ENCODE results near the gene CCDC106. TPM values are rescaled to one million over a fixed set of nuclear protein-coding genes. Genes with fewer than 3 reads are reported as not detected.
A peak's percentile ranks its signal among the peaks of the same experiment; 100 is the strongest.

The CCDC106 gene
- total RNA-seq, 1 experiment from 2014 or later: 36.0 TPM

DNA sequence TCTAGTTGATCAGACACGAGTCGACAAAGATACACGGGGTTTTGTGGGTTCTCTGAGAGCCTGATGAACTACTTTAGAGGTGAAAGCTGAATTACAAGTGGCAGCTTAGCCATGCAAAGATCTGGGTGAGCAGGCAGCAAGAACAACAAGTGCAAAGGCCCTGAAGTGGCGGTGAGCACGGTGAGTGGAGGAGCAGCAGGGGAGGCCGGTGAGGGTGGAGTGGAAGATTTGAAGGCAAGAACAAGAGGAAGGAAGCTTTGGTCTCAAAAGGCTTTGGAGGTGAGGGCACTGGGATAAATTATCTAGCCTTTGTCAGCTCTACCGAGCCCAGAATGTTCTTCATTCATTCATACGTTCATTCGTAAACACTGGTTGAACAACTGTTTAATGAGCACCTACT is 41.2 kb upstream of the CCDC106 start:
- H3K4me1 ChIP-seq (ENCODE audit: insufficient read depth, low read length): peaks cover 16% of the 10 kb centered on the region
- no peaks in the 10 kb centered on the region for H3K27me3 ChIP-seq (ENCODE audit: low read length)
- no peaks in the 10 kb centered on the region; the same call in 1 of the 2 replicates for H4K20me1 ChIP-seq (ENCODE audit: low read length)
- no peak for TF ChIP-seq EZH2 (IDR thresholded peaks at IDR 0.05; ENCODE audit: low read length, unreplicated experiment)
- no peak for TF ChIP-seq CTCF (conservative IDR thresholded peaks at IDR 0.05; ENCODE audit: low read depth, low read length)
- no peak for TF ChIP-seq EZH2phosphoT487 (IDR thresholded peaks at IDR 0.05; ENCODE audit: borderline replicate concordance, low read length)
- H3K9me3 ChIP-seq (ENCODE audit: low read length): no peaks in the 10 kb centered on the region
- peaks cover 6% of the 10 kb centered on the region for H3F3A ChIP-seq (ENCODE audit: low read length, unreplicated experiment)
- no peaks in the 10 kb centered on the region for H3K9me2 ChIP-seq (replicated peaks; ENCODE audit: low read length)
- peak overlapping the region; percentile 82 for H3K4me3 ChIP-seq (ENCODE audit: low read length)
- DNase-seq (no peak), ATAC-seq (no peak)
- TSS peak; percentile 34 for BruUV-seq (replicated peaks)
- H3K36me3 ChIP-seq (ENCODE audit: low read depth, low read length): no peaks in the 10 kb centered on the region
- no peak overlapping the region for H3K27ac ChIP-seq (ENCODE audit: low read length)
- POLR2A ChIA-PET (ENCODE audit: unreplicated experiment): interaction anchor here (0.5 to 0.9 kb wide), 2 partner anchors 24 to 267 kb away, joined by 5 to 15 read pairs; partner anchors contain the start of gene KMT5C
- peak overlapping the region; percentile 93 for H3K9ac ChIP-seq (ENCODE audit: low read length)
- peak overlapping the region; percentile 36; the same call in 1 of the 2 replicates for H2AFZ ChIP-seq (ENCODE audit: low read length)
- CTCF ChIA-PET: interaction anchor here (0.5 to 2.8 kb wide), 11 partner anchors 17 to 460 kb away, joined by 3 to 12 read pairs (median 4); partner anchors contain the start of genes ISOC2 and ZNF784
- intact Hi-C loops (cut with micrococcal nuclease): loop anchor here (1.0 kb wide), 1 partner anchor 90 kb away; no protein-coding TSS in a partner anchor
- peaks cover 30% of the 10 kb centered on the region for H3K79me2 ChIP-seq (ENCODE audit: low read length)
- H3K4me2 ChIP-seq (ENCODE audit: low read length): peak overlapping the region; percentile 87

GRCh38 chr19:55609326-55609725 is 38.7 kb upstream of the CCDC106 start:
- ChIA-PET CTCF (no interaction called here), POLR2A (ENCODE audit: unreplicated experiment) (no interaction called here)
- no peaks in the 10 kb centered on the region; the same call in 1 of the 2 replicates for H4K20me1 ChIP-seq (ENCODE audit: low read length)
- H3K4me2 ChIP-seq (ENCODE audit: low read length): no peak overlapping the region
- no peak overlapping the region for H3K4me3 ChIP-seq (ENCODE audit: low read length)
- peaks cover 15% of the 10 kb centered on the region for H3K4me1 ChIP-seq (ENCODE audit: insufficient read depth, low read length)
- H3K27me3 ChIP-seq (ENCODE audit: low read length): no peaks in the 10 kb centered on the region
- H3K79me2 ChIP-seq (ENCODE audit: low read length): peaks cover 31% of the 10 kb centered on the region
- H3K36me3 ChIP-seq (ENCODE audit: low read depth, low read length): no peaks in the 10 kb centered on the region
- intact Hi-C loops (cut with micrococcal nuclease): no loop called here
- H3F3A ChIP-seq (ENCODE audit: low read length, unreplicated experiment): peaks cover 6% of the 10 kb centered on the region
- DNase-seq: no peak
- no peaks in the 10 kb centered on the region for H3K9me2 ChIP-seq (replicated peaks; ENCODE audit: low read length)
- ATAC-seq: no peak
- TF ChIP-seq EZH2 (IDR thresholded peaks at IDR 0.05; ENCODE audit: low read length, unreplicated experiment) (no peak), CTCF (conservative IDR thresholded peaks at IDR 0.05; ENCODE audit: low read depth, low read length) (no peak), EZH2phosphoT487 (IDR thresholded peaks at IDR 0.05; ENCODE audit: borderline replicate concordance, low read length) (no peak)
- no TSS peak for BruUV-seq (replicated peaks)
- H2AFZ ChIP-seq (ENCODE audit: low read length): no peak overlapping the region
- no peaks in the 10 kb centered on the region for H3K9me3 ChIP-seq (ENCODE audit: low read length)
- no peak overlapping the region for H3K27ac ChIP-seq (ENCODE audit: low read length)
- no peak overlapping the region for H3K9ac ChIP-seq (ENCODE audit: low read length)

DNA sequence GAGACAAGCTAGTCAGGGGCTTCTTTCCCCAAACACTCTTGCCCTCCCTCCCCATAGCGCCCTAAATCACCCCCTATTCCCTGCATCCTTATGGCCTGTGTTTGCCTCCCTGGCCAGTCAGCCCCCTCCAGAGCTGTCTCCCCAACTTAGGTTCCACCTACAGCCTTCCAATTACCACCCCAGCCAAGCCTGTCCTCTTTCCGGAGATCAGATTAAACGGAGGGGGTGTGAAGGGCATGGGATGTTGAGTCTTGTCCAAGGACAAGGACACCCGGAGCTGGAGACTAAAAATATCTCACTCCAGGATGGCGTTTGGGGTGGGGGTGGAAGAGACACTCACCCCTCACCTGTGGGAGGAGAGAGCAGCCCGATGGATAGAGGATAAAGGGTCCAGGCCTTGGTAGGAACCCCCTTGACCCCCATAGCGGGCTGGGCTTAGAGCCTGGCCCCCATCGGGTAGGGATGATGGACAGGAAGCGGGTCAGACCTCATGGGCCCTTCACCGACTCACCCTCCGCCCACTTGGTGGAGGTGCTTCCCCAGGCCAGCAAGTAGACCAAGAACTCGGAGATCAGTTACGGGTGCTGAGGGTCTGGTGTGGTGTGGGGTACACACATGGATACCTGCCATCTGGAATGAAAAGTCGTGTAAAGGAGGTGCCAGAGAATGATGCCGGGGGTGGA is 36.6 kb upstream of the CCDC106 start:
- H3K4me3 ChIP-seq (ENCODE audit: low read length): no peak overlapping the region
- ATAC-seq (no peak), DNase-seq (no peak)
- BruUV-seq (replicated peaks): no TSS peak
- peaks cover 7% of the 10 kb centered on the region; the same call in 1 of the 2 replicates for H3K4me1 ChIP-seq (ENCODE audit: insufficient read depth, low read length)
- H3K27me3 ChIP-seq (ENCODE audit: low read length): no peaks in the 10 kb centered on the region
- no peaks in the 10 kb centered on the region for H3F3A ChIP-seq (ENCODE audit: low read length, unreplicated experiment)
- H3K36me3 ChIP-seq (ENCODE audit: low read depth, low read length): no peaks in the 10 kb centered on the region; the same call in 1 of the 2 replicates
- TF ChIP-seq EZH2phosphoT487 (IDR thresholded peaks at IDR 0.05; ENCODE audit: borderline replicate concordance, low read length): no peak
- no peak for TF ChIP-seq CTCF (conservative IDR thresholded peaks at IDR 0.05; ENCODE audit: low read depth, low read length)
- no peak for TF ChIP-seq EZH2 (IDR thresholded peaks at IDR 0.05; ENCODE audit: low read length, unreplicated experiment)
- no peaks in the 10 kb centered on the region for H3K9me2 ChIP-seq (replicated peaks; ENCODE audit: low read length)
- intact Hi-C loops (cut with micrococcal nuclease): no loop called here
- POLR2A ChIA-PET (ENCODE audit: unreplicated experiment): no interaction called here
- H4K20me1 ChIP-seq (ENCODE audit: low read length): no peaks in the 10 kb centered on the region; the same call in 1 of the 2 replicates
- CTCF ChIA-PET: no interaction called here
- no peak overlapping the region for H3K27ac ChIP-seq (ENCODE audit: low read length)
- no peak overlapping the region for H3K4me2 ChIP-seq (ENCODE audit: low read length)
- no peak overlapping the region for H3K9ac ChIP-seq (ENCODE audit: low read length)
- peaks cover 24% of the 10 kb centered on the region for H3K79me2 ChIP-seq (ENCODE audit: low read length)
- H2AFZ ChIP-seq (ENCODE audit: low read length): no peak overlapping the region
- H3K9me3 ChIP-seq (ENCODE audit: low read length): no peaks in the 10 kb centered on the region
